HG02884 (cell line): ENCODE measurements around the gene PPM1L.

ENCODE experiments used
- ATAC-seq: cut with Tn5 transposase; IDR thresholded peaks from one replicate; pipeline ENCODE4 v1.9.1; 2021; ENCODE audit warnings: mild to moderate bottlenecking, moderate library complexity; ENCODE audit not compliant: unreplicated experiment

PPM1L gene

DNA sequence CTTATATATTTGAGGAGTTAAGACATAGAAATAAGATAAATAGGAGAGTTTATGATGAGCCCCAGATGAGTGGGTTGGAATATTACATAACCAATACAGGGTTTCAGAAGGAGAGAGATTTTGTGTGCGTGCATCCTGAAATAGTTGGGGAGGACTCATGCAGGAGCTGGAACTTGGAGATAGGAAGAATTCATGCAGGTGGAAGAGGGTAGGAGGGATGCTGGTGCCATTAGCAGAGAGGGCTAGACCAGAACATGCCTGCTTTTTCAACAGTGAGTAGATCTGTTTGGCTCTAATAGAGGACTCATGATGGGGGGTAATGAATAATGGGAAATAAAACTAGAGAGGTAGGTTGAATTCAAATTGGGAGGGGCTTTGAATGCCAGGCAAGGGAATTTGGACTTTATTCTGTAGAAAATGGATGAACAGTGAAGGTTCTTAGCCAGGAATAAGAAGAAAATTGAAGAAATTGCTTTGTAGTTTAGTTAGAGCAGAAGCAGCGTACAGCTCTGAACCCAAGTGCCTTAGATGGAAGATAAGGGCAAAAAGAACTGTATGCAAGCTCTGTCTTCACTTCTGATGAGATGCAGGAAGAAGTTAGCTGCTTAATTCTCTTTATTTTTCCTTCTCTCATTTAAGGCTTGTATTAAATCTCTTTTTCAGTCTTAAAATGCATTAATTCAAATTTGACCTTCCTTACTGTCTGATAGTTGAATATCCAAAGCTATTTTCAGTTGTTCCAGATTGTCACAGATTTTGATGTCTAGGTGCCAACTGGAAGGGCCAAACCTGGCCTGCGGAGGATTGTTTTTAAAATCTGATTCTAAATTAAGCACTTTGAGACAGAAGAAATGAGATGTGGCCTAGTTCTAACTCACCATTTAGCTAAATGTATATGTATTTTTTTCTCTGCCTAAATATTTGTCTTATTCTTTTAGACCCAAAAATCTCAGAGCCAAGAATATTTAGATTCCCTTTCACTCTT lies 86.3 kb downstream of the PPM1L start:
- no peak for ATAC-seq

DNA sequence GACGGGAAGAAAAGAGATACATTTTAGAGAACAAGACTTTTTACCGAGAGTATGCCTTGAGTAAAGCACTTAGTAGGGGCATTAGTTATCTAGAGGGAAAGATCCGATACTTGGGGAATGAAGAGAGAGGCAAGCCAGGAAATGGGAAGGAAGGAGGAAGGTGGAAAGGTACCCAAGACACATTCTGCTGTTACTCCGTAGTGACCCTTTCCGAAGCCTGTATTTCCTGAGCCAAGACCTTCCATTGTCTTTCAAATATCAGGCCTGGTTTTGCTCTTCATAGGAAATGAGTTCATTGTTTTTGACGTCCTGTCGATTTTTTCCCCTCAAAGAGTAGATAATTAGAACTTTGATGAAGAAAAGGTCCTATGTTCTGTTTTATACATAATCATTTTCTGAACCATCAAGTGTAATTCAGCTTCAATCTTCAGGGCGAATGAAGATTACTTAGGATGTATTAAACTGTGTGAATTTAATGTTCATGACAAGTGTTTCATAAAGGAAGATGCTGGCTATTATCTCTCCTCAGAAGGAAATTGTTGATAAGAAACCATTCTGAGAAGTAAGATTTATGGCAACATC lies 95.7 kb downstream of the PPM1L start:
- ATAC-seq, result no peak

DNA sequence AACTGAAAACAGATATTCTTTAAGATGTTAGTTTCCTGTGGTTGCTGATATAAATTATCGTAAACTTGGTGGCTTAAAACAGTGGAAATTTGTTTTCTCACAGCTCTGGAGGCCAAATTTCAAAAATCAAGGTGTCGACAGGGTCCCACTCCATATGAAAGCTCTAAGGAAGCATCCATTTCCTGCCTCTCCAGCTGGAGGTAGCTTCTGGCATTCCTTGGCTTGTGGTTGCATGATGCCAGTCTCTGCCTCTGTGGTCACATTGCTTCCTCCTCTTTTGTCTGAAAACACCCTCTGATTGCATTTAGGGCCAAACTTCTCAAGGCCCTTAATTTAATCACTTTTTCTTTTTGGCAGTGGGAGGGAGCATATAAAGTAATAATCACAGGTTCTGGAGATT lies 96.8 kb downstream of the PPM1L start:
- ATAC-seq, result no peak

DNA sequence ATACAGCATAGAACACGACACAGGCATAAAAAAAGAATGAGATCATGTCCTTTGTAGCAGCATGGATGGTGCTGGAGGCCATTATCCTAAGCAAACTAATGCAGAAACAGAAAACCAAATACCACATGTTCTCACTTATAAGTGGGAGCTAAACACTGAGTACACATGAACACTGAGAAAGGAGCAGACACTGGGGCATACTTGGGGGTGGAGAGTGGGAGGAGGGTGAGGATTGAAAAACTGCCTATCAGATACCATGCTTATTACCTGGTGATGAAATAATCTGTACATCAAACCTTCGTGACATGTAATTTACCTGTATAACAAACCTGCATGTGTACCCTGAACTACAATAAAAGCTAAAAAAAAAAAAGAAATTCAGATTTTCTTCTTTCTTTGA lies 100.4 kb downstream of the PPM1L start:
- no peak for ATAC-seq

DNA sequence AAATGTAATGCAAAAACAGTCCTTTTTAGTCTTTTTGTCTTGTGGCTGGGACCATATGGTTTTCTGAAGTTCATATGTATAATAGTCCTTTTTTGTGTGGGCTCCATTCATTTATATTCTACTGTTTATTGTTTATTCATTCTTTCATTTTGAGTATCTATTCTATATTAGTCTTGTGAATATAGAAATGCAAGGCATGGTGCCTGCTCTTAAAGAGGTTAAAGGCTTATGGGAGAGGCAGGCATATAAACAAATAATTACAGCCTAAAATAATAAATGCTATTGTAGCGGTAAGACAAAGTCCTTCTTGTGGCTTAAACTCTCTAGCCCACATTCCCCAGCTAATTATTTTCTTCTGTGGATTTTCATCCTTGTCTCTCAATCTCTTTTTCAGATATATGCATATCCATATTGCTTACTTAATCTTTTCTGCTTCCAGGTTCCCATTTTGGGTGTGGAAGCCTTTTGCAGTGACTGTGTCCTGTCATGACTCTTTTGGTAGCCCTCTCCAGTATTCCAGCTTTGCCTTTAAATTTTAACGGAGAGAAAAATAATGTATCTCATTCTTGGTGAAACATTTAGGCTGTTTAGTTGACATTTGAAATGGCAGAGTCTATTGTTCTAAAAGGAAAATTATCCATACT lies 101.6 kb downstream of the PPM1L start:
- ATAC-seq, result no peak

DNA sequence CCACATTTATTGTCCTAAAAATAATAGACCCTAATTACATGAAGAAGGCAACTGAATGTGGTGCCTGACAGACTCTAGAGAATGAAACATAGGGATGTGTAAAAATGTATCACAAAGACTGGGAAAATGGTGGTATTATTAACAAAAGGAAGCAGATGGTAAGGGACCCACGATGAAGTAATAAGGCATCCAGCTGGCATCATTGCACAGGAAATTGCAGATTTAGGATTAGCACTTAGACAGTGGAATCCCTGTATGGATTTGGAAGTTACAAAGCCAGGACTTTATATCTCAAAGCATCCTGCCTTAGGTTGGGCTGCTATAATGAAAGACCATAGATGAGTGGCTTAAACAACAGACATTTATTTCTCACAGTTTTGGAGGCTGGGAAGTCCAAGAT lies 104.3 kb downstream of the PPM1L start:
- ATAC-seq, result no peak

DNA sequence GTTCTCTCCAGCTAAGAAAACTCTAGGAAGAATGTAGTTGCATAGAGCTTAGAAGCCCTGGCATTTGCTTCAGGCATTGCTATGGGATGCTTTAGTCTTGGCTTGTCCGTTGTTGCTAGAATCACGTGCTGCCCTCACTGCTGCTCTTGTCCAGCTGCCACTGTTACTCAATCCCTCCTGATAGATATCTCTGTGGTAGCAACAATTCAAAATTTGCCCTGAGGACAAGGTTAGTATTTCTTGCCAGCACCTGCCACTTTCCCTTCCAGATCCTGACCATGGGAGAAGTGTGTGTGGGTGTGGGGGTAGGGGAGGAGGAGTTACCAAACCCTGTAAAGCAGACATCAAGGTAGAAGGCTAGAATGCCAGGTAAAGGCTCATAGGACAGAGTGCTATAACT lies 113.8 kb downstream of the PPM1L start:
- no peak for ATAC-seq

DNA sequence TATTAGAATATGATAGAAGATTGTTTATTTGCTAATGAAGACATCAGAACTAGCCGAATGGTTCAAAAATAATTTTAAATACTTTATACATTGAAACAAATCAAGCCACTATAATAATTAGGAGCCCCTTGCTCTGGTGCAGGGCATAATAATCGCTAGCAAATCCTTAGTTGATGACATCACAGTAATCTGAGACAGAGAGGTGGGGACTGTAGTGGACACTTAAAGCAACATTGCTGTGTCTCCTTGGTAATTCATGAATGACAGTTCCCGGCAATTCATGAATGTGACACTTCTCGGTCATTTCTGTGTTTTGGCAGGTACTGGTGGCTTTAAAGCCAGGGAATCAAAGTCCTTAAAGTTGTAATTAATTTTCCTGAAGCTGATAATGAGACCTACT lies 114.3 kb downstream of the PPM1L start:
- ATAC-seq, result no peak

DNA sequence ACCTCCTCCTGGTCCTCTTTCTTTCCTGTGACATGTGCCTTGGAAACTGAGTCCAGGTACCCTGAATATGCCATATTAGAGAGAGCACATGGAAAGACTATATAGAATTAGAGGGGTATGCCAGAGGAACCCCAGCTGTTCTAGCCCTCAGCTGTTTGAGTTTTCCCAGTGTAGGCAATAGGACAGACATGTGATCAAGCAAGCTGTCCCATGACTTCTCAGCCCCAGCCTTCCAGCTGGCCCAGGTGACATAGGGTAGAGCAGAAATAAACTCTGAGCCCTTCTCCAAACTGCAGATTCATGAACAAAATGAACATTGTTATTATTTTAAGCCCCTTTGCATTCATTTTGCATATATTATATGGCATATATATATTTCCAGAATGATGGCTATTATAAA lies 118.7 kb downstream of the PPM1L start:
- no peak for ATAC-seq

DNA sequence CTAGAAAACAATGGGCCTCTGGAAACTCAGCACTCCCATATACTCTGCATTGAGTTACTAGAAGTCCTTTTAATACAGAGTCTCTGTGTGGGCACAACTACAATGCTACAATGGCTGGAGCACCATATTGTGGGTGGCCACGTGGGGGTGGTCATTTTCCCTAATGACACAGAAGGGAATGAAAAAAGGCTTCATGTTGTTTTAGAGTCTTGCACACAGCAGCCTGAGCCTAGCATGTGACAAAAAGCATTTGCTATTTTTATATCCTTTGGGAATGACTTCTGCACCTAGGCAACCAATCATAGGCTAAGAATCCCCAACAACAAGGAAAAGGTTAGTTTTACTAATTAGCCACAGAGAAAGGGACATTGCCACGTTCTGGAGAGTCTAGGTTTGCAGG lies 120.6 kb downstream of the PPM1L start:
- no peak for ATAC-seq

DNA sequence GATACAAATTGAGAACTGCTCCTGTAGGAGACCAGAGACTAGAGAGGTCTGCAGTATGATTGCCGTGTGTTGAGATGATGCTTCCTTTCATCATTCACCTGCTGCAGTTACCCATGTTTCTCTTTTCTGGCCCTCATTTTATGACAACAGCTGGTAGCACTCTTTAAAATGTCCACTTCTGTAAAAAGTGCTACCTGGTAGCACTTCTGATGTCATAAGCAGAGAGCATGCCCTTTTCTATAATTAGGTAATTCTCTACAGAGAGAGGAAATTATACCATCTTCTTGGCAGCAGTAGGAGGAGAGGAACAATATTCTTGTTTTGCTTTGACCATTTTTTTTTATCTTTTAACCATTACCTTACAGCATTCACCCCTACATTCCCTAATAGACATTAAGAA lies 123.8 kb downstream of the PPM1L start:
- ATAC-seq, result no peak

DNA sequence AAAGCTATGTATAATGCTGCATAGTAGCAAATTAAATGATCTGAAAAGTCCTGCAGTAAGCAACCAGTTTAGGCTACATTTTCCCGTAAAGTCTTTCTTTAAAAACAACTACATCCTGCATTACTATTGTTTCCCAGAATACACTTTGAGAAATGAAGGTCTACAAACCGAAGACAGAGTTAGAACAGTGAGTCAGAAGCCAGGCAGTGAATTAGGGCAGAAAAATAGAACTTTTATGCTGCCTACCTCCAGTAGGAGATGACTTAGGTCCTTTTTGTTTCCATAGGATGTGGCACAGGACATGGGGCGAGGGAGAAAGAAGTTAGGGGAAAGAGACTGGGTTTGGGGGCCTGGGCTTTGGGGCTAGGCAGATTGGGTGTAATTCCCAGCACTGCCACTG lies 127.3 kb downstream of the PPM1L start:
- ATAC-seq, result no peak

DNA sequence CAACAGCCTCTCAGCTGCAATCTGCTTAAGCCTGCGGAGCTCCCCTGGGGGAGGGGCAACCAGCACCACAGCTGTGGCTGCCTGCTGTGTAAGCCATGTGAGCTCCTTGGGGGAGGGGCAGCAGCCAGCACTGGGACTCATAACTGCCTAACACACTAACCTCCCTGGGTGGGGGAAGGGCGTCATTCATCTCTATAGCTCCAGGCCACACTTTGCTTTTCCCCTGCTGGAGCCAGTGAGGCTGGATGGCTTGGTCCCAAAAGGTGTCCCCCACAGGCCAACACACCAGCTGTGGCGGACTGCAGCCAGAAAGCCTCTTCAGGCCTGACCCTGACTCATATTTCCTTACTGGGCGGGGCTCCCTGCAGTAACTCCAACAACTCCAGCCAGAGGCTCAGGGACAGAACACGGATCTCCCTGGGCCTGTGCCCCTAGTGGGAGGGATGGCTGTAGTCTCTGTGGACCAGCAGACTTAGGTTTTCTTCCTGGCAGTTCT lies 129.8 kb downstream of the PPM1L start:
- ATAC-seq, result peak; percentile 34

DNA sequence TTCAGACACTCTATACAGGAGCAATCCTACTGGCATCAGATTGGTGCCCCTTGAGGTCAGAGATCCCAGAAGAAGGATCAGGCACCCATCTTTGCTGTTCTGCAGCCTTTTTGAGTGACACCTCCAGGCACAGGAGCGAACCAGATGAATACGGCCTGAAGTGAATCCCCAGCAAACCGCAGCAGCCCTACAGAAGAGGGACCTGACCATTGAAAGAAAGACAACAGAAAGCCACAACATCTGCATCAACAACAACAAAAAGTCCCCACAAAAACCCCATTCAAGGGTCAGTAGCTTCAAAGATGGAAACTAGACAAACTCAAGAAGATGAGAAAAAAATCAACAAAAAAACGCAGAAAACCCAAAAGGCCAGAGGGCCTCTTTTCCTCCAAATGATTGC lies 130.4 kb downstream of the PPM1L start:
- peak; percentile 81 for ATAC-seq

DNA sequence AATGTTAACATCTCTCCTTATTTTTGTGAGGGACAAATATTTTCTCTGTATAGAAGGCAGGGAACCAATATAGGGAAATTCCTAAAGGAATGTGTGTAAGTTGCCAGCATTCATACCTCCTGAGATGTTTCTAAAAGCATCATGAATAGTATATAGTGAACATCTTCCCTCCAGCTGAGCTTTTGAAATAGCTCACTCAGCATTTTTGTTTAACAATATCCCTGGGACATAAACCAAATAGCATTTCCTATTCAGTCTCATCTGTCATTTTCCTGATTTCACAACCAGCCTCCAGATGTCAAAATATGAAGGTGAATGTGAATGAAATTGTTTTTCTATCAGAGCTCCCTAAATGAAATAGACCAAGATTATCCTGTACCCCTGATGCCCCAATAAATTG lies 137.2 kb downstream of the PPM1L start:
- ATAC-seq, result no peak

DNA sequence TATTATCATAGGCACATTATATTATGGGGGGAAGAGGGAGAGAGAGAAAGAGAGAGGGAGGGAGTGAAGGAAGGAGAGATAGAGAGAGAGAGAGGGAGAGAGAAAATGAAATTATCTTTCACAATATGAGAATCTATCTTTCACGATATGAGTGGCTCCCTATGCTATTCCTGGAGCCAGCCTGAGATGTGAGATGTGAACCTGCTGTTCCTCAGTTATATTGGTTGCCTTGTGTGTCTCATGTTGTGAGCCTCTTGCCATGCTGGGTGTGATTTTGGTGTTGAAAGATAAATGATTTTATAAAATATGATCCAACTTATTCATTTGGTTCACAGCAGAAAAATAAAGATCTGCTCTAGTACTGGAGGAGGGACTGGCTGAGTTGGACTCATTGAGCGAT lies 148.7 kb downstream of the PPM1L start:
- ATAC-seq, result no peak

DNA sequence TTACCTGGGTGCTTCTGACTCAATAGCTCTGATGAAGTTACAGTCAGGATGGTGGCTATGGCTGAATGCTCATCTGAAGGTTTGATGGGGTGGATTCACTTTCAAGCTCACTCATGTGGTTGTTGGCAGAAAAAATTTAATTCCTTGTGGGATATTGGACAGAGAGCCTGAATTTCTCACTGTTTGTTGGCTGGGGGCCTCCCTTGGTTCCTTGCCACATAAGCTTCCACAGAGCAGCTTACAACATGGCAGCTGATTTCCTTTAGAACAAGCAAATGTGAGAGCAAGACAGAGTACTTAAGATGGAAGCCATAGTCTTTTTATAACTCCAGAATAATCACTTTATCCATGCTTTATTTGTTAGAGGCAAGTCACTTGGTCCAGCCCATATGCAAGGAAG lies 150.6 kb downstream of the PPM1L start:
- ATAC-seq, result no peak

DNA sequence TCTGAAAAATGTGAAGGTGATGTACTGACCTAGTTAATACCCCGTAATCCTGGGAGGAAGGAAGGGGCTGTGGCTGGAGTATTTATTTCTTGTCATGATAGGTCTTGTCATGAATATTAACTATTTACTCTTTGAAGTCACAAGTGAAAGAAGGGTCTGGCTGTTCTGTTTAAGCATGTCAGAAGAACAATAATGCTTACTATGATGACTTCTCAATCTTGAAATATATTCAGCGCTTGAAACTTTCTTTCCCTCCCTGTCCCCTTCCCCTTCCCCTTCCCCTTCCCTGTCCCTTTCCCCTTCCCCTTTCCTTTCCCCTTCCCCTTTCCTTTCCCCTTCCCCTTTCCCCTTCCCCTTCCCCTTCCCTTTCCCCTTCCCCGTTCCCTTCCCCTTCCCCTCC lies 153.9 kb downstream of the PPM1L start:
- ATAC-seq, result no peak

DNA sequence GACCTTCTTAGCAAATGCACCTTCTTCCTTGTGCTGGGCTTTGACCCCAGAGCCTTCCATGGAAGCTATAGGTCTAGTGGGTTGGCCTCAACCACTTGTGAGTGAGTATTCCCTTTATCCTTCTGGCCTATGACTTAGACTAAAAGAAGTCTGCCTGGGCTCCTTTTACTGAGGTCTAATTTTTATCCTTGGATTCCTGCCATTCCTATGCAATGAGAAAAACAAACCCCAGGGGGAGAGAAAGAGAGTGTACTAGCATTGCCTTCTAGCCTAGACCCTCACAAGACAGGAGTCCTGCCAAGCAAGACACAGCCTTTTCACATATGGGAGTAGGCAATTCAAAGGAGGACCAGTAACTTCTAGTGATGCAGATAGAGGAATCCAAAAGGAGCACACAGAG lies 155.4 kb downstream of the PPM1L start:
- no peak for ATAC-seq

DNA sequence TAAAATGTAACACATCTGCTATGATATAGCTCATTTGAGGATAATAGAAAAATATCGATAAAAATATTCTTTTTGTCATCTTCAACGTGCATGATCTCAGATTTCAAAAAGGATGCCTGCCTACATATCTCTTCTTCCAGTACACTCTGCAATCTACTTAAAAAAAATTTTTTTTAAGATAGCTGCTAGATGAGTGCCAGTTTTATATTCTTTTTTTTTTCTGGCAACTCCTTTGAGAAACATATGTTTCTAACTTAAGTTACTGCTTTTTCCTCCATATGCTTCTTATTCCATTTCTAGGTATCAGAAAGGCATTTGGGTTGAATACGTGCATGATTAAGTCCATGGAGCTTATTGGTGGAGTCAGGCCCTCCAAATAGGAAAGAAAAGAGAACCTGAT lies 160.4 kb downstream of the PPM1L start:
- no peak for ATAC-seq

DNA sequence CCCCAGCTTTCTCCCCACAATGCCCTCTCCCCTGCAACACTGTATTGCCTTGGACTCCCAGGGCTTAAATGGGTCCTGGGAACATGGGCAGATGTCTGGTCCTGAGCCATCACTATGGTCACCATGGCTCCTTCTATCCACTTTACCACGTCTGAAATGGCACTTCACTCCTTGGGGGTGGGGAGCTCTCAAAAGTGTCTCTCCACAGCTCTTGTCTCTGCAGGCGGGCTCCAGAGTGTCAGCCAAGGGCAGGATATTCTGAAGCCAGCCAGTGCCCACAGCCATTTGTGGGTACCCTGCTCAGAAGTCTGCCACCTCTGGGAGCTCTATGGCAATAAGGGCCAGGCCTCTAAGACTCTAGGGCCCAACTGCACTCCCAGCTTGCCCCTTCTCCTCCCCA lies 163.9 kb downstream of the PPM1L start:
- ATAC-seq, result no peak
